ENCODE measurements around the gene ARHGAP8.
"Not testable (repeated sequence)": the region's sequence is repeated elsewhere in the genome, so short reads cannot be mapped to it uniquely, and the experiment has no call there.

ARHGAP8 gene

DNA sequence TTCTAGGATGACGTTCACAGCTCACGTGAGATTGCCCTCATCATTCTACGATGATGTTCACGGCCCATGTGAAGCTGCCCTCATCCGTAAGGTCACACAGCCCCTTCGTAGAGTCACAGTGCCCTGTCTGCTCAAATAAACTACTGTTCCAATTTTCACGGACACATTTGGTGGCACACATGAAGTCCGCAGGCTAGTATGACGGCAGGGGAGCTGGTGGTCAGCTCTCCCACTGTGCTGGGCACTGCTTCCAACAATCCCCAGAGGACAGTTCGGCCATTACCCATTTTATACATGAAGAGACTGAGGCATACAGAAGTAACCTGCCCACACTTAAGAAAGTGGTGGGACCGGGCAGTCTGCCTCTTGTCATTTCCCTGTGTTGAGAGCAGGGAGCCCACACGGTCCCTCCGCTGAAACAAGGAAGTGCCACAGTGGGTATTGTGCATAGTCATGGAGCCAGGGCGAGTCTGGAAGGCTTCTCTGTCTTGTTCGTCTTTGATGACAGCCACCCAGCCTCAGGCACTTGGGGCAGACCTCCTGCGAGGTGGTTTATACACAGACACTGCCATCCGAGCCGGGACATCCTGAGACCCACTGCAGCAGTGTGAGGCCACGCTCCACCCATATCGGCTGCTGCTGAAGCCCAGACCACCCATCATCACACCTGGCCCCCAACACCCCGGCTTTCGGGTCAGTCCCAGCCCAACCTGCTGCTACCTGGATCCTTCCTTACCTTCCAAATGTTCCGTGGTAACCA lies 143.1 kb downstream of the ARHGAP8 start:
- FAIRE-seq (no peak), DNase-seq (ENCODE audit: insufficient read length) (no peak)
- no peak for TF ChIP-seq TAF1 (IDR thresholded peaks at IDR 0.05; ENCODE audit: borderline replicate concordance, low read depth, low read length)
- TF ChIP-seq POLR2A (IDR thresholded peaks at IDR 0.05; ENCODE audit: low read depth, low read length), result no peak
- no peak for TF ChIP-seq POLR2AphosphoS5 (IDR thresholded peaks at IDR 0.05; ENCODE audit: low read depth, low read length)

DNA sequence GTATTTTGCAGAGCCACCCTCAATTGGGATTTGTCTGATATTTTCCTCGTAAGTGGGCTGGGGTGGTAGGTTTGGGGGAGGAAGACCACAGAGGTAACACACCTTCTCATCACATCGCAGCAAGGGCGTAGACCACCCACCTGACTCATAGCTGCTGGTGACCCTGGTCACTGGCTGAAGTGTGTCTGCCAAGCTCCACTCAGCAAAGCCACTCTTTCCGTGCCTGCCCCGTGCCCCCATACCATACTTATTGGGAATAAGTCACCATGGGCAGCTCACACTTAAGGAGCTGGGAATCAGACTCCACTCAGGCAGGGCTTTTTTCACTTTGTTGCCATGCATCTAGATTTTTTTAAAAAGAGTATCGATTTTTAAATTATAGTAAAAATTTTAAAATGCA lies 145.9 kb downstream of the ARHGAP8 start:
- no peak for DNase-seq (ENCODE audit: insufficient read length)
- TF ChIP-seq TAF1 (IDR thresholded peaks at IDR 0.05; ENCODE audit: borderline replicate concordance, low read depth, low read length), result no peak
- no peak for TF ChIP-seq POLR2AphosphoS5 (IDR thresholded peaks at IDR 0.05; ENCODE audit: low read depth, low read length)
- TF ChIP-seq POLR2A (IDR thresholded peaks at IDR 0.05; ENCODE audit: low read depth, low read length), result no peak
- FAIRE-seq, result no peak

DNA sequence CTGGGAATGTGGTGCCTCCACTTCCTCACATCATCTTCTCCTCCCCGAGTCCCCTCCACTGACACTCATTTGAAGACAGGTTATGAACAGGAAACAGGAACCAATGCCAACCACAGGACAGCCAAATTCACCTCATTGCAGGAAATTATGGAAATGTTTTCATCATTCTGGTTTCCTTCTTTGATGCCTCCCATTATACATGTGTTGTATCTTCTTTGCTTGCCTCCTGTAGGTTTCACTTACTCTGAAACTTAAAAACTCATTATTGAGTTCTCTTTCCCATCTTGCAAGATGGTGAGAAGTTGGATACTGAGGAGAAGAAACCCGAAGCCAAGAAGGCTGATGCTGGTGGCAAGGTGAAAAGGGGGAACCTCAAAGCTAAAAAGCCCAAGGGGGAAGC lies 148.9 kb downstream of the ARHGAP8 start:
- DNase-seq (ENCODE audit: insufficient read length) (no peak), FAIRE-seq (no peak)
- no peak for TF ChIP-seq TAF1 (IDR thresholded peaks at IDR 0.05; ENCODE audit: borderline replicate concordance, low read depth, low read length)
- no peak for TF ChIP-seq POLR2A (IDR thresholded peaks at IDR 0.05; ENCODE audit: low read depth, low read length)
- TF ChIP-seq POLR2AphosphoS5 (IDR thresholded peaks at IDR 0.05; ENCODE audit: low read depth, low read length), result no peak

GRCh38 chr22:44903164-44903563 lies 150.8 kb downstream of the ARHGAP8 start:
- not testable (repeated sequence) for DNase-seq (ENCODE audit: insufficient read length)
- peak; percentile 44 for FAIRE-seq

DNA sequence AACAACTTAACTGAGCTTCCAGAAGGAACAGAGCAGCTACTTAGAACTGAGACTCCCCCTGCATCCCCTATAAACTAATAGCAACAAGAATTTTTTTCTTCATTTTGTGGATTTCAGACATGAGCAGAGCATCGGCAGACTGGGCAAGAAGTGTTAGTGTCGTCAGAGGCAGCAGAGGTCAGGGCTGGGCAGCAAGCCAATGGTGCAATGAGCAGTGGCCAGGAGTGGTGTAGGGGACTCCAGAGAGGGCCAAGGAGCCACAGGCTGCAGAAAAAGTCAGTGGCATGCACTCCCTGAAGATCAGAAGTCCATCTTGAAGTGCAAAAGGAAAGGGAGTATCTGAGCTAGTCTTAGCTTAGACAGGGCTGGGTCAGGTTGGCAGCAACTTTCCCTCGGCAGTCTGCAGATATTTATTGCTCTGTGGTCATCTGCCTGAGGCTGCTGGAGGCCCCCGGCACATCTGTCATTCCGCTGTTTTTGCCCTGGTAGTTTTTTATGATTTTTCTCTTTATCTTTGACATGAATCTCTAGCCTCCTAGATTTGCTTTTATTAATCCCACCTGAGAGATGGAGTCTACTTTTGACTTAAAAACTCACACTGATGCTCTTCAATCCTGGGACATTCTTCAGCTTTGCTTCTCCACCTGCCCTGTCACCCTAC lies 152.2 kb downstream of the ARHGAP8 start:
- FAIRE-seq, result not testable (repeated sequence)

DNA sequence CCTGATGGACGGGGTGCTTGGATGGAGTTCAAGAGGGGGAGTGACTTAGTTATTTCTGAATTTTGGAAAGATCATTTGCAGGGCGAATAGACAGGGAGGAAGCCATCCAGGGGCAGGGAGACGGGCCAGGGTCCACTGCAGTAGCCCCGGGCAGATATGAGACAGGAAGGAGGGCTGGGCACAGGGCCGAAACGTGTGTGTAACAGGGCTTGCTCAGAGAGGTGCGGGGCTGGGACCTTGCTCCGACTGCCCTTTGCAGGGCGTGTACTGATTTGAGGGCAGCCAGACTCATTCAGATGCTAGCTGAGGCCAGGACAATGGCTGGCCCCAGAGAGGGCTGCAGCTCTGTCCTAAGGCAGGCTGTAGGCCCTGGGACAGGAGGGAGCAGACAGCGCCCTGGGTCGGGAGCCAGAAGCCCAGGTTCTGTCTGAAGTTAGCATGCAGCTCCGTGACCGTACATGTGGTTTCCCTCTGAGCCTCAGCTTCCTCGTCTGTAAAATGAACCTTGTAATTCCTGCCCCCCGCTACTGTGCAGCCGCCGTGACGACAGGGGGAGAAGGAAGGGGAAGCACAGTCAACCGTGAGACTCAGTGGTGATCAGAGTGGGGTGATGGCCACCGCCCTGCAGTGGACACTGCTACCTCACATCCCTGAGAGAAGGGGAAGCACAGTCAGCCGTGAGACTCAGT lies 154.0 kb downstream of the ARHGAP8 start:
- TF ChIP-seq POLR2A (IDR thresholded peaks at IDR 0.05; ENCODE audit: low read depth, low read length), result no peak
- no peak for TF ChIP-seq TAF1 (IDR thresholded peaks at IDR 0.05; ENCODE audit: borderline replicate concordance, low read depth, low read length)
- TF ChIP-seq POLR2AphosphoS5 (IDR thresholded peaks at IDR 0.05; ENCODE audit: low read depth, low read length), result no peak
- FAIRE-seq (no peak), DNase-seq (ENCODE audit: insufficient read length) (no peak)

More for the DNA sequence above, 152.2 kb downstream of the ARHGAP8 start:
- not testable (repeated sequence) for DNase-seq (ENCODE audit: insufficient read length)

GRCh38 chr22:44906999-44907644 lies 154.7 kb downstream of the ARHGAP8 start:
- no peak for DNase-seq (ENCODE audit: insufficient read length)
- no peak for FAIRE-seq
- TF ChIP-seq TAF1 (IDR thresholded peaks at IDR 0.05; ENCODE audit: borderline replicate concordance, low read depth, low read length), result no peak
- no peak for TF ChIP-seq POLR2AphosphoS5 (IDR thresholded peaks at IDR 0.05; ENCODE audit: low read depth, low read length)
- no peak for TF ChIP-seq POLR2A (IDR thresholded peaks at IDR 0.05; ENCODE audit: low read depth, low read length)

DNA sequence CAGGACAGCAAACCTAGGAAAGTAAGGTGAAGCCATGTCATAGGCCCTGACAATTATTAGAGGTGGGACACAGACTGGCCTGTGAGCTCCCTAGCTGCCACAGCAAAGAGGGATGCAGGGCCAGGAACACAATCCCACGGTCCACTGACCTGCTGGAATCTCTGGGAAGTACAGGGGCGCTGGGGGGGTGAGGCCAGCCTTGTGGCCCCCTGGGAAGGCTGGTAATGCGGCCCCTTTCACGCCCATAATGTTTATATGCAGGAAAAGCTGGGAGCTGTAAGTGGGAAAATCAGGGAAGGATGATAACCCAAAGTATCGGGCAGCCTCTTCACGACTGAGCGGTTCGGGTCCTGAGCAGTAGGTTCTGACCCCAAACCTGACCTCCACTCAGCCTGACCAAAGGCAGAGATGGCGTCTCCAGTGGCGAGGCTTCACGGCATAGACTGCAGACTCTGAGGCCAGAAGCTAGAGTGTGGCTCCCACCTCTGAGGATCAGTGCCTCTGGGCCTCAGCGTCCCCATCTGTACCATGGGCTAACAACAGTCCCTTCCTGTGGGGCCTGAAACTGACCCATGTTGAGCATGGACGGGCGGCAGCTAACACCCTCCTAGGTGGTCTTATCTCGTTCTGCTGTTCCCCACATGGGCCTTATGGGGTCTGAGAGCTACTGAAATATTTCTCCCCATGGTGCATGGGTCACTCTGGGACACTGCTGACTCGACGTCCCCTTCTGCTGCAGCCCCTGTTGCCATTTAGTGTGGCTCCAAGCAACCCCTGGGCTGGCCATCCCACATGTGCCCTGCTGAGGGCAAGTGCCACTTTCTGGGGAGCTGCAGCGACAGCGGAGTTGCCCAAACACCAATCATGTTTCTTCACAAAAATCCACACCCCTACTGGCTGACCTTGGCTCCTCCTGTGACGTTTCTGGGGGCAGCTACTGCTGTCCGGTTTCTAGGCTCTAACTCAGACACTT lies 155.7 kb downstream of the ARHGAP8 start:
- no peak for FAIRE-seq
- no peak for DNase-seq (ENCODE audit: insufficient read length)
- no peak for TF ChIP-seq POLR2AphosphoS5 (IDR thresholded peaks at IDR 0.05; ENCODE audit: low read depth, low read length)
- no peak for TF ChIP-seq TAF1 (IDR thresholded peaks at IDR 0.05; ENCODE audit: borderline replicate concordance, low read depth, low read length)
- TF ChIP-seq POLR2A (IDR thresholded peaks at IDR 0.05; ENCODE audit: low read depth, low read length), result no peak

GRCh38 chr22:44909241-44909640 lies 156.9 kb downstream of the ARHGAP8 start:
- TF ChIP-seq POLR2AphosphoS5 (IDR thresholded peaks at IDR 0.05; ENCODE audit: low read depth, low read length) (no peak), TAF1 (IDR thresholded peaks at IDR 0.05; ENCODE audit: borderline replicate concordance, low read depth, low read length) (no peak), POLR2A (IDR thresholded peaks at IDR 0.05; ENCODE audit: low read depth, low read length) (no peak)
- DNase-seq (ENCODE audit: insufficient read length) (no peak), FAIRE-seq (no peak)

All from GM12892 (cell line).